ENCODE results near the gene FGR. TPM values are rescaled to one million over a fixed set of nuclear protein-coding genes. Genes with fewer than 3 reads are reported as not detected.
A peak's percentile ranks its signal among the peaks of the same experiment; 100 is the strongest.

Gene FGR
- total and polyA plus RNA-seq, 2 donors (not counting 1 experiment from before 2014, with no cell fraction given) = 57.0 to 295 TPM

DNA sequence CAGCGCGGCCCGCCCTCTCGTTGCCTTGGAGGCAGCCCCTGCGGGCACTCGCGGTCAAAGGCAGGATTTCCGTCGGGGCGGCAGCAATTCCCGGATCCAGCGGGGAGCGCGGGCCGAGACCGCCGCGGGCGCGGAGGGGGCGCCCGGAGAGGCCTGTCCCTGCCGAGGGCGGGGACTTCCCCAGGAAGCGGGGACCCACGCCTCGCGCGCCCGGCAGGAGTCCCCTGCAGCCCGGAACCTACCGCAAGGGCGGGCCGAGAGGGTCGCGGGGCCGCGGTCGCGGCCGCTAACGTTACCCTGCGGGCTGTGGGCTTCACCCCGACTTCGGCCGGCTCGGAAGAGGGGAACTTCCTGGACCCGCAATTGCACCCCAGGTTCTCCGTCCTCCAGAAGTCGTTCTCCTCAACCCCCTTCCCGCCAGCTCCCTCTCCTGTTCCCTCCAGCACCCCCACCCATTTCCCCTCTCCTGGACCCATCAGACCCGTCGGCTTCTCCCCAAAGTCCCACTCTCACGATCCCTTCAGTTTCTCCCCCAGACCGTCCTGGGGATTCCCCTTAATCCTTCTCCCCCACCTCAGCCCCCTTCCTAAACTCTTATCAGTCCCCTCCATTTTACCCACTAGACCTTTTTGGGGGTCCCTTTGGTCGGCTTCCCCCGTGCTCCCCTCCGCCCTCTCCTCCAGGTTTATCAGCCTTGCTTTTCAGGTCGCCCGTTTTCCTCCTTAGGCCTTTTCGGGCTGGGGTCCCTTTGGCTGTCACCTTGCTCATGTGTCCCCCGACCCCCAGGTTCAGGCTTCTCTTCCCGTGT, 604 bp downstream of the FGR start:
- Mint-ChIP-seq H3K9me3 (ENCODE audit: insufficient read depth) (no peaks in the 10 kb centered on the region), H3K27me3 (no peaks in the 10 kb centered on the region), H3K27ac (peak overlapping the region; percentile 94), H3K4me3 (peak overlapping the region; percentile 88), H3K4me1 (peaks cover 81% of the 10 kb centered on the region)
- H2AFZ ChIP-seq (ENCODE audit: insufficient read depth, low read depth, low read length, poor library complexity, severe bottlenecking) = peak overlapping the region; percentile 74
- peak overlapping the region; percentile 68 to 78 (median 72) for H3K4me3 ChIP-seq (ENCODE audit: control extremely low read depth in 1 of 5, extremely low read depth in 1 of 5, insufficient read depth in 1 of 5, low read depth in 2 of 5, low read length in 4 of 5)
- no peaks in the 10 kb centered on the region for H4K20me1 ChIP-seq (ENCODE audit: control insufficient read depth, insufficient read depth, low read length, poor library complexity, severe bottlenecking)
- intact Hi-C loops (cut with micrococcal nuclease) = no loop called here
- peaks cover 12% of the 10 kb centered on the region for H3K79me2 ChIP-seq (ENCODE audit: control insufficient read depth, insufficient read depth, low read length)
- peaks cover 71 to 96% of the 10 kb centered on the region in 2 donors for H3K4me1 ChIP-seq (ENCODE audit: control insufficient read depth in 2 of 2, insufficient read depth in 2 of 2, low read length in 2 of 2)
- TF ChIP-seq EZH2 (IDR thresholded peaks at IDR 0.05; ENCODE audit: borderline replicate concordance, insufficient read depth, low read depth, low read length, poor library complexity, severe bottlenecking) = no peak
- WGBS (ENCODE audit: insufficient coverage) = 1% methylated on average over 63 of the region's 63 CpGs
- peak overlapping the region; percentile 90 for H3K27ac ChIP-seq (ENCODE audit: low read length in 2 of 2)
- POLR2A ChIA-PET = interaction anchor here (1.2 to 6.1 kb wide), 2 partner anchors 9 to 26 kb away, joined by 6 to 55 read pairs; no protein-coding TSS in a partner anchor
- CTCF ChIA-PET = interaction anchor here (1.5 to 2.6 kb wide), 3 partner anchors 9 to 29 kb away, joined by 4 to 7 read pairs (median 7); no protein-coding TSS in a partner anchor
- DNase-seq (peak; percentile 74), ATAC-seq (ENCODE audit: low read depth) (peak; percentile 12)
- H3K4me2 ChIP-seq (replicated peaks; ENCODE audit: low read depth, low read length, poor library complexity, severe bottlenecking) = peak overlapping the region; percentile 95
- peaks cover 0 to 8% (median 0%) of the 10 kb centered on the region in 3 donors for H3K9me3 ChIP-seq (ENCODE audit: control extremely low read depth in 1 of 3, control insufficient read depth in 2 of 3, insufficient read depth in 1 of 3, low read length in 2 of 3)
- peak overlapping the region; percentile 77 for H3K9ac ChIP-seq (ENCODE audit: low read length)
- H3K27me3 ChIP-seq (replicated peaks in 1 of 4; ENCODE audit: control extremely low read depth in 1 of 4, control insufficient read depth in 3 of 4, insufficient read depth in 4 of 4, low read length in 3 of 4) = no peaks in the 10 kb centered on the region
- H3K36me3 ChIP-seq (replicated peaks in 1 of 2; ENCODE audit: control extremely low read depth in 1 of 2, control insufficient read depth in 1 of 2, extremely low read depth in 1 of 2, insufficient read depth in 2 of 2, low read length in 1 of 2) = no peaks in the 10 kb centered on the region

GRCh38 chr1:27633640-27634176, 1.3 kb downstream of the FGR start:
- peaks cover 0 to 8% (median 0%) of the 10 kb centered on the region in 3 donors for H3K9me3 ChIP-seq (ENCODE audit: control extremely low read depth in 1 of 3, control insufficient read depth in 2 of 3, insufficient read depth in 1 of 3, low read length in 2 of 3)
- CTCF ChIA-PET = interaction anchor here (0.6 to 6.1 kb wide), 6 partner anchors 8 to 36 kb away, joined by 3 to 51 read pairs (median 6); no protein-coding TSS in a partner anchor
- no peaks in the 10 kb centered on the region for H4K20me1 ChIP-seq (ENCODE audit: control insufficient read depth, insufficient read depth, low read length, poor library complexity, severe bottlenecking)
- intact Hi-C loops (cut with micrococcal nuclease) = loop anchor here (1.0 kb wide), 1 partner anchor 26 kb away; no protein-coding TSS in a partner anchor
- peaks cover 85% of the 10 kb centered on the region for H3K4me1 Mint-ChIP-seq
- no peaks in the 10 kb centered on the region for H3K36me3 ChIP-seq (replicated peaks in 1 of 2; ENCODE audit: control extremely low read depth in 1 of 2, control insufficient read depth in 1 of 2, extremely low read depth in 1 of 2, insufficient read depth in 2 of 2, low read length in 1 of 2)
- no peaks in the 10 kb centered on the region for H3K27me3 ChIP-seq (replicated peaks in 1 of 4; ENCODE audit: control extremely low read depth in 1 of 4, control insufficient read depth in 3 of 4, insufficient read depth in 4 of 4, low read length in 3 of 4)
- H3K4me2 ChIP-seq (replicated peaks; ENCODE audit: low read depth, low read length, poor library complexity, severe bottlenecking) = peak overlapping the region; percentile 95
- H3K4me3 Mint-ChIP-seq = peak overlapping the region; percentile 83
- 11% methylated on average over 14 of the region's 17 CpGs for WGBS (ENCODE audit: insufficient coverage)
- no peaks in the 10 kb centered on the region for H3K27me3 Mint-ChIP-seq
- TF ChIP-seq CTCF (IDR thresholded peaks at IDR 0.05) (no peak), EZH2 (IDR thresholded peaks at IDR 0.05; ENCODE audit: borderline replicate concordance, insufficient read depth, low read depth, low read length, poor library complexity, severe bottlenecking) (no peak)
- peak overlapping the region; percentile 95 for H3K27ac Mint-ChIP-seq
- POLR2A ChIA-PET = interaction anchor here (1.2 to 6.1 kb wide), 2 partner anchors 8 to 27 kb away, joined by 6 to 55 read pairs; no protein-coding TSS in a partner anchor
- H3K4me3 ChIP-seq (ENCODE audit: control extremely low read depth in 1 of 5, extremely low read depth in 1 of 5, insufficient read depth in 1 of 5, low read depth in 2 of 5, low read length in 4 of 5) = peak overlapping the region; percentile 68 to 78 (median 72)
- H3K27ac ChIP-seq (ENCODE audit: low read length in 2 of 2) = peak overlapping the region; percentile 90
- ATAC-seq (ENCODE audit: low read depth) (no peak), DNase-seq (no peak)
- H3K9ac ChIP-seq (ENCODE audit: low read length) = peak overlapping the region; percentile 77
- H2AFZ ChIP-seq (ENCODE audit: insufficient read depth, low read depth, low read length, poor library complexity, severe bottlenecking) = peak overlapping the region; percentile 74
- peaks cover 12% of the 10 kb centered on the region for H3K79me2 ChIP-seq (ENCODE audit: control insufficient read depth, insufficient read depth, low read length)
- peaks cover 73 to 96% of the 10 kb centered on the region in 2 donors for H3K4me1 ChIP-seq (ENCODE audit: control insufficient read depth in 2 of 2, insufficient read depth in 2 of 2, low read length in 2 of 2)
- no peaks in the 10 kb centered on the region for H3K9me3 Mint-ChIP-seq (ENCODE audit: insufficient read depth)
